GM18502 (cell line): Measurements from ENCODE around the gene CLIC1.

Experiments
- ATAC-seq: cut with Tn5 transposase; IDR thresholded peaks from one replicate; pipeline ENCODE4 v1.9.1; 2021; ENCODE audit warnings: mild to moderate bottlenecking; ENCODE audit not compliant: unreplicated experiment, poor library complexity

CLIC1 gene

DNA sequence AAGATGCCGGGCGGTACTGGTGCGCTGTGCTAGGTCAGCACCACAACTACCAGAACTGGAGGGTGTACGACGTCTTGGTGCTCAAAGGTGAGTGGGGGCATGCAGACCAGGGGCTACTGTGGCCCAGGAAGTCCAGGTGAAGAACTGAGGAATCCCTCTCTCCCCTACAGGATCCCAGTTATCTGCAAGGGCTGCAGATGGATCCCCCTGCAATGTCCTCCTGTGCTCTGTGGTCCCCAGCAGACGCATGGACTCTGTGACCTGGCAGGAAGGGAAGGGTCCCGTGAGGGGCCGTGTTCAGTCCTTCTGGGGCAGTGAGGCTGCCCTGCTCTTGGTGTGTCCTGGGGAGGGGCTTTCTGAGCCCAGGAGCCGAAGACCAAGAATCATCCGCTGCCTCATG is 28.6 kb downstream of the CLIC1 start:
- no peak for ATAC-seq

DNA sequence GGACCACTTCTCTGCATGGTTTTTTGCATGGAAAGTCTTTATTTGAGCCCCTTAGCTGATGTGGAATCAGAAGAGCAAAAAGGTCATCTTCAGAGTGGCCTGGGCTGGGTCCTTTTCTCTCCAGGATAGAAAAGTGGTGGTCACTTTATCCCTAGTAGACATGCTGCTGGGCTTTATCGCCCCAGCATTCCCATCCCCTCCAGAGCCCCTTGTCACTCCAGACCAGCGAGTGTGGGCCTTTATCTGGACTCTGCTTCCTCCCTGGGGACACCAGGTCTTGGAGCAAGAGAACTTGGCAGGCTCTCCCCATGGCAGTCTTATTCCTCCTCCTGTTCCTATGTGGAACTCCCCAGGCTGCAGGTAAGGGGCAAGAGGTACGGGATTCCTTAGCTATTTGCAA is 29.7 kb downstream of the CLIC1 start, which contains the start of gene LY6G6F:
Gene LY6G6F (plus strand): TSS at position 268 of the 400 bp plus-strand sequence. CDS start 41 bp downstream, at position 309.
- no peak for ATAC-seq

DNA sequence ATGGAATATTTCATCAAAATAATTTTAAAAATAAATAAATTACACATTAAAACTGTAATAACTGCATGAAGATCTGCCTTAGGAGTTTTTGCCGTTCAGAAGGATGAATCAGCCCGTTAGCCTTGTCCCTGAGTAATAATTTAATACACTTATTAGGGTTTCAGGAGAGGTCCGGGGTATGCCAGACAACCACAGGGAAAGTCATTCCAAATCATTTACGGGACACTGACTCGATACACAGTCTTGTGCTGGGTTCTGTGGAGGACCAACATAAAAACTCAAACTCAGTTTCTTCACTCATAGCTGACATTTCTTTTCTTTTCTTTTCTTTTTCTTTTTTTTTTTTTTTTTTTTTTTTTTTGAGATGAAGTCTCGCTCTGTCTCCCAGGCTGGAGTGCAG is 30.4 kb downstream of the CLIC1 start:
- no peak for ATAC-seq

DNA sequence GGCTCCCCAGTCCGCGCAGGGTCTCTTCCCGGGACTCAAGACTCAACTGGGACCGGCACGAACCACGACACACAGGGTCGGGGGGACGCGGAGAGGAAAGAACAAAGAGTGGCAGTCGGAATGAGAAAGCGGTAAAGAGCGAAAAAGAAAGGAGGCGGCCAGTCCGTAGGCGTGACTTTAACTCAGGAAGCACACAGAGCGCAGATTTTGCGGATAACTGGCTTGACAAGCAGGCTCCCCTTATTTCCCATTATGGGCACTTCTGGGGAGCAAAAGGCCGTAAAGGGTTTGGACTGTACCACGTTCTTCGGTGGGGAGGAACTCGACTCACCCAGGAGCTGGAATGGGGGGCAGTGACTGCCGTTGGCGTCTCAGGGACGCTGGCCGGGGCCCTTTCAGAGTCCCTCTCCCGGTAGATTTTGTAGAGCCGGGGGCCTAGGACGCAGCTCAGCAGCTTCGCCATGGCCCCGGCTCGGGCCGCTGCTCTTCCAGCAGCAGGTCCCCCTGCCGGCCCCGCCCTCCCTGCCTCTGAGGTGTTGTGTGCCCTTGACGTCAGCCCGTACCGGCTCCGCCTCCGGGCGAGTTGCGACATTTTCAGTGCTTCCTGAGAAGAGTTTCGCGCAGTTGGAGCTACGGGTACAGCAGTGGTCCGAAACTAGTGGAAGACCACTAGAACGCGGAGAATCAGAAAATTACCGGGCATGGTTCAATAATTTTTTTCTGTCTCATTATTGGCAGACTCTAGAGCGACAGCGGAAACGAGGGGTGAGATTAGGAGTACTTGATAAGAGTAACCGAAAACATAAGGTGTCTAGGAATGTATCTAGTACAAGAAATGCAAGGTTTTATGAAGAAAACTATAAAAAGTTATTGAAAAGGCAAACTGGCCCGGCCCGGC is 33.3 kb downstream of the CLIC1 start, which contains the start of gene ABHD16A:
Gene ABHD16A (minus strand): TSS at position 506 of the 898 bp plus-strand sequence. CDS start 43 bp downstream, at position 463.
- ATAC-seq: peak; percentile 90

DNA sequence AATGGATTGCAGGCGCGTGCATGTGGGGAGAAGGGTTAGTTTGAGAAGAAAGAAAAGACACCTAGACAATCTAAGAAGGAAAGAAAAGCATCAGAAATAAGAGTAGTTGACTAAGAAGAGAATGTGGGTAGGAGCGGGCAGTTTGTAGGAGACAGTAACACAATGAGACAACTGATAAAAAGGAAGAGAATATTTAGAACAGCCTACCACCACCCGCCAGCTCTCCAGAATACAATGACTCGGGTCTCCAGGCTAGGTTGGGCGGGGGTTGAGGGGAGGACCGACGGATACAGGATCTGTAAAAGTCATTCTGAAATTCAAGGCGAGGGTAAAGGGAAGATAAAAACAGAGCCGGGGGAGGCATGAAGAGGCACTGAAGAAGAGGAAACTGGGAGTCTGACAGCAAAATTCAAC is 33.9 kb downstream of the CLIC1 start:
- no peak for ATAC-seq

DNA sequence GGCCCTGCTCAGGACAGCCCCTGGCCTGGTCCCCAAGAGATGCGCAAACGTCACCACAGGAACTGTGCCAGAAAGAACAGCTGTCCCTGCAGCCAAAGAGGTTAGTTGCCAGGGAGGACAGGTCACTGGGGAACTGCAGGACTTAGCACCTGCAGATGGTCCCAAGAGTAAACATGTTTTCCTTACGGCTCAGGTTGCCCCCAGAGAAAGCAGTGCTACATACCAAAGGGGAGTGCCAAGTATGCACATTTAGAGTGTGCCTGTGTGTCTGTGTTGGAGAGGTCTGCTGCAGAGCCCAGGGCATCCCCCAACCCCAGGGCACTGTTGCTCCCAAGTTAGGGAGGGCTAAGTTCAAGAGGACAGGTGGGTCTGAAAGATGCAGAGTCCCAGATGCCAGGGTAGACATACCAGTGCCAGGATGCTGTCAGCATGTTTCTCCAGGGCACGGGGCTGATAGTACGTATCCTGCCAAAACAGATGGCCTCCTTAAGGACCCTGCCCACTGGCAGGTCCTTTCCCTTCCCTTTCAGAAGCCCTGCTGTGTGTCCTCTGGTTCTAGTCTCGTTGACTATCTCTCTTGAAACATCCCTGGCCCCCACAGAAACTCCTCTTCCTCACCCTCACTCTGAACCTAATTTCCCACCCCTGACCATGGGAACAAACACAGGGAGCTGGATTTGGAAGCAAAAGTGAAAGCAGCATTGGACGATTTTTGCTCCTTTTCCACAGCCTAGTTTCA is 34.5 kb downstream of the CLIC1 start:
- ATAC-seq: no peak

DNA sequence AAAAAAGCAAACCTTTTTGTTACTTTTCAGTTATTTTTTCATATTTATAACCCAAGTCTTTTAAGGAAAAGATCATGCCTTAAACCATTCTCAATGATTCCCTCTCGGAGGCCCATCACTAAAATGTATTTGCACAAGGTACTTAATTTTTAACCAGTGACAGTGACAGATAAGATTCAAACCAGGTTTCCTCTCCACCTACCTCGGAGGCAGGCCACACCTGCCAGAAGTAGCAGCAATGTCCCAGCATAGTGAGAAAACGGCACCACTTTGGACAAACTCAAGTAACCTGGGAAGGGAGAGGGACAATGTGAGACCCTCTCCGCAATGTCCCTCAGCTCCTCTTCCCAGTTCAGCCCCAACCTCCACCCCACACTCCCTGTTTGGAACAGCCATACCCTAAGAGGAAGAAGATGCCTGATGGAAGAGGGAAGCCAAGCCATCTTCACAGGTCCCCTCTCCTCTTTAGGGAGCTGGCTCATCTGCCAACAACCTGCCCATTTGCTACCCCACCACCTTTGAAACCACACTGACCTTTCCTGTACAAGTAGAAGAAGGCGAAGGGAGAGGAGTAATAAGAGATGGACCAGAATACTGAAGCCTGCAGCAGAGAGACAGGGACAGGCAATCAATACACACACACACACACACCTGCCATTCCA is 35.5 kb downstream of the CLIC1 start:
- no peak for ATAC-seq

DNA sequence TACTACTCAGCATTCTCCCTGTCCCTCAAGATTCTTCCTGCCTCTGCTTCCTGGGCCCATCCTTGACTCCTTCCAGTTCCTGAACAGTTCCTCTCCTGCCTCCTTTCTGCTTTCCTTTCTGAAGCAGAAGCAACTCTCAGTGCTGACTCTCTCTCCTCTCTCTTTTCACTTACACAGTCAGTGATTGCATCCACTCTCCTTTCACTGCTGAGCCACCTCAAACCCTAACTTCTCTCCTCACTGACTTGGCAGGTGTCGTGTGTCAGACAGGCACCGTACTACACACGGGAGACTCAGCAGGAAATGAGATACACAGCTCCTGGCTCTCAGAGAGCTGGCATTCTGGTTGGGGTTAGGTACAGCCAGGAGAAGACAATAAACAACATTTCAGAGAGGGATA is 38.8 kb downstream of the CLIC1 start:
- ATAC-seq: no peak

DNA sequence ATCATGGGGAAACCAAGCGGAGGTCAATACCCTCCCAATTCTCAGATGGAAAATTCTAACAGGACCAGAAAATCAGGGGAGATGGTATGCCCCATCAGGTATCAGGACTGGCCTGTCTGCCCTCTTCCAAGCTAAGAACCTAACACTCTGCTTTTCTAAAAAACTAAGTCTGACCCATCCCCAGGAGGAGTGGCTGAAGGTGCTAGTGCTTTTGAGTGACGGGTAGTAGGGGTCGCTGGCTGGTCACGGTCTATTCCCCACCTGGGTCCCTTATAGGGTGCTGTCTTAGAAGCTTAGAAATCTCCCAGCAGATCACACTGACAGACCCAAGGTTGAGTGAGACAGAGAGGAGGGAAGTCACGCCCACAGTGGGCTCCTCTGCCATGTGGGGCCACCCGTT is 42.8 kb downstream of the CLIC1 start:
- ATAC-seq: no peak

DNA sequence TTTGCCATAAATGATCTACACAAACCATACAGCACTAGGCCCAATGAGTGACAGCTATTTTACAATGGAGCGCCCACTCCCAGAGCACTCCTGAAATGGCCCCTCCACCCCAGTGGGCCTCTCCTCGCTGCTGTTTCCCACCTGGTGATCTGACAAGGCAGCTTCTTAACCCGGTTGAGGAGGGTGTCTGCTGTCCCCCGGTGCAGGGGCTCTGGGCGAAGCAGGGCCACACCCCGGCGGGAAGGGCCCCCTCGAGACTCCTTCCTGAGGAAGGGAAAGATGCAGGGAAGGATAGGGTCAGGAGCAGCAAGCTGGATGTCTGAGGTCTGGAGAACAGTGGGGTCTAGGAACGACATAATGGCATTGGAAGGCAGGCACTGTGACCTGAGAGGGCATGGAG is 43.4 kb downstream of the CLIC1 start:
- ATAC-seq: no peak

DNA sequence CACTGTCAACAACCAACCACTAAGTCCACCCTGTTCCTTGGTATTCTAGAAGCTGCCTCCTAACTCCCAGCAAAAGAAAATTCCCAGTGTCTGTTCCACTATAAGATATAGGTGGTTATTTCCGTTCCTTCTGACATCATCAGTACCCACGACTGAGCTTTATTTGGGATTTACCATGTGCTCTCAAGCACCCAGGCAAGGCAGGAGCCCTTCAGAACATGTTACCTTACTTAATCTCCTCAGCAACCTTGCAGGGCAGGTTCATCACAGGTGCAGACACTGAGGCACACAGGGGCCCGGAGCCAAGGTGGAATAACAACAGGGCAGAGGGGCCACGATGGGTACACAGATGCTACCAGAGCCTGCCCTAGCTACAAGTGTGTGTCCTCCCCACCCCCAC is 44.0 kb downstream of the CLIC1 start:
- ATAC-seq: no peak

DNA sequence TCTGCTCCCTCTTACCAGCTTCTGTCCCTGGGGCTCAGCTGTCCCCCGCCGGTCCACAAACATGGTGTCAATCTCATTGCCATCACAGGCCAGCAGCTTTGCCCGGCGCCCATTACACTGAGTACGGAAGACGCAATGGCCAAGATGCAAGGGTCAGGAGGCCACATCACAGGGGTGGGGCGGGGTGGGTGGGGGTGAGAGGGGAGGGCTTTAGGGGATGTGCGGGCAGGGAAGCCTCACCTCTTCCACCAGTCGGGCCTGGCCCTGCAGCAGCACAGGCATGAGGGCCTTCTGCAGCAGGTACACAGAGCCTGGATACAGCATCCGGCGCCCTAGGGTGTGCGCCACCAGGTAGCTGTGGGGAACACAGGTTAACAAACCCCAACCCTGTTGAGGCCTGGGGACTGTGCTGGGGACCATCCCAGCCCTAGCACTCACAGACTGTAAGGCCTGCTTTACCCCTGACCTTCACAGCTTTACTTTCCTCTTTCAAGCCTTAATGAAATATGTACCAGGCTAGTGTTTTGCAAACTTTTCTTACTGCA is 44.7 kb downstream of the CLIC1 start:
- no peak for ATAC-seq

DNA sequence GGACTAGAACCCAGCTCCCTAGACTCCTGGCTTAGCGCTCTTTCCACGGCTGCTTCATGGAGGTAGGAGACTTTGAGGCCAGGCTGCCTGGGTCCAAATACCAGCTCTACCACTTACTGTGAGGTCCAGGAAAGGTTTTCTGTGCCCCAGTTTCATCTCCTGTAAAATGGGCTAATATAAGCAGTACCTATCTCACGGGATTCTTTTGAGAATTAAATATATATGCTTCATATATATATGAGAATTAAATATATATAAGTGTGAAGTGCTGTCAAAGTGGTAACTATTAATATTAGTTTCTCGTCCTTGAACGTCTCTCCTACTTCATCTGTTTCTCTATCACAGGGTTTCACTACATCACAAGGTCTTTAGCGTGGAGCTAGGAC is 45.3 kb downstream of the CLIC1 start:
- no peak for ATAC-seq

DNA sequence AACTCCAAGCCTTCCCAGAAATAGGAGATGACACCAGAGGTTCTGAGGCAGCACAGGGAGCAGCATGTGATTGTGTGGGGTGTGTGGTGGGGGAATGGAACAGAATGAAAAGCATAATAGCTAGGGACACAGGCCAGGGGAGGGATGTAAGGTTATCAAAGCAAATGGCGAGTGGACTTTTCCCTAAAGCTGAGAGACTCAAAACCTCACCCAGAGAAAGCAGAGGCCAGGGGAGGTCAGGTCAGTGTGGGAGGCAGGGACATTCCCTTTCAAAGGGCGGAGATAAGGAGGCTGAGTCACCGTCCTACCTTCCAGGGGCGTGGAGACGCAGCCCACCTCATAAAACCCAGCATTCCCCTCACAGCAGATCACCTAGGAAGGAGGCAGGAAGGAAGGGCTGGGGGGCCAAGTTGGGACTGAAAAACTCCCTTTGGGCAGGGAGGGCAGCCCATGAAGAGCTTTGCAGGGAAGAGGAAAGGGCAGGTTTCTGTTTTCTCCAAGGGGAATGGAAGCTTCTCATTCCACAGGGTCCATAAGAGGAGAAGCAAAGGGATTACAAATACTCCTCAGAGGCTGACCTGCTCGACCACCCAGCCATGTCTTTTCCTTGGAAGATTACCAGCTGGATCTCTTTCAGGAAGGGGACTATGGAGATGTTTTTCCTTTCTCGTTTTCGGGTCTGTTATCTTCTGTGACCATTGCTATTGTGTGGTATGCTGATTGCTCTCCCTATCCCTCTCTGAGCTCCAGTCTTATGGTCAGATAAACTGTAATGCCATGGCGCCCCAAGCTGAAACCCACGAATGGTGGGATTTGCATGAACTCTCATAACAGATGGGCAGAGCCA is 45.9 kb downstream of the CLIC1 start:
- ATAC-seq: no peak

DNA sequence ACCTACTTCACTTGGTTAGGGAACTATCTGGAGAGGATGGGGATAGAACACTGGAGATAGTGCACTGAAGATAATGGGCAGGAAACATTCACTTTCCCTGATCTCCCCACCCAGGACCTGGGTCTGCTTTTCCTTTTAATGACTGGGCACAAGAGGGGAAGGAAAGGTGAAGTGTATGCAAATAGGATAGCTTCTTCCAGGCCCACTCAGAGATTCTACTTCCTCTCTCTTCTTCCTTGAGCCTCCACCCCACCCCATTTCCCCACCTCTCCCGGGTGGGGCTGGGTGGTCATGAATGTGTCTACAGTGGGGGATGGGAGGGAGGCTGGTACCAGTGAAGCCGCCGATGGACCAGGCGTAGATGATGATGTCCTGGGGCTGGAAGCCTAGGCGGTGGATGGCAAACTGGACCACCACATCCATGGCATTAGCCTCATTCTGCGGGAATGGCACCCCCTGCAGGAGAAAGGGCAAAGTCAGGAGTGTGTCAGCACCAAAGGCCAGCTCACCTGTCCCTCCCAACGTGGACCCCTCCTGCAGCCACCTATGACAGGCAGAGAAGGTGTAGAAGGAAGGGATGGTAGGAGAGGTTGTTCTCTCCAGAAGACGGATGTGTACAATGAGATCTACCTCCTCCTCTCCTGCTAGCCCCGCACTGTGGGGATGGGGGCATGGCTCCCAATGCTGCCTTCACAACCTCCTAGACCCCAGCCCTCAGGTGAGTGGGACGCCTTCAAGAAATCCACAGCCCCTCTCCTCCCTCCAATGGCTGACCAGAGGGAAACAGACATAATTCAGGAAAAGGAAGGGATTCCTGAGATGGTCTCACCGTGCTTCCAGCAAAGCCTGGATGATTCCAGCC is 46.9 kb downstream of the CLIC1 start:
- ATAC-seq: no peak

DNA sequence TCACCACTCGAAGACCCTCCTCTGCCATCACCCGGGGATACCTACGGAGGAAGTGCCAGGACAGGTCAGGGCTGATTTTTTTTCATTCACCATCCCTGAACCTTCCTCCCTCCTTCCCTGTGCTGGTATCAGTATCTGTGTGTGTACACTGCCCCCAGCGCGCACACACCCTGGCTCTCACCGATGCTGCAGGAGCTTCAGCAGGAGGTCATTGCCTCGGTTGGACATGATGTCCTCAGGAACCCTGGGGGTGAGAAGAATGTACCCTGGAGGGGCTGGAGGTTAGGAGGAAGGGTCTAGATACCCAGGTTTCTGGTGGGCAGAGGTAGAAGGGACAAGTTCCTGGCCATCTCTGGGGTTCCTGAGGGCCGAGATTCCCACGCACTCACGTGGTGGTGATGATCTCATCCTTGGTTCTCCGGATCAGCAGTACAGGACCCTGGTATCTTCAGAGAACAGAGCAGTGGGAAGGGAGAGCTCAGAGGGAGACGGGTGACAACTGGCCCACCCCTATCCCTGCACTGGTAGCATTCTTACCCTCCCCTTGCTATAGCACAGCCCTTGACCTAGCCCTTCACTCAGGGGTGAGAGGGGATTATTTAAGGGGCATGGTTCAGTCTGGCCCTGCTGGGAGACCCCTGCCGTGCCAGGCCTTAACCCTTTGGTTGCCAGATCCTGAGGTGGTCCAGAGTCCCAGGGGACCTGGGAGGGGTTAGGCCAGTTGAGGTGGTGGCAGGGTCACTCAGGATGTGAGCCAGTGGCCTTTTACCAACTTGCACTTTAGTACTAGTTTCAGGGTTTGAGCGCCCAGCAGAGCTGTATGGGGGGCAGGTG is 48.3 kb downstream of the CLIC1 start:
- no peak for ATAC-seq

DNA sequence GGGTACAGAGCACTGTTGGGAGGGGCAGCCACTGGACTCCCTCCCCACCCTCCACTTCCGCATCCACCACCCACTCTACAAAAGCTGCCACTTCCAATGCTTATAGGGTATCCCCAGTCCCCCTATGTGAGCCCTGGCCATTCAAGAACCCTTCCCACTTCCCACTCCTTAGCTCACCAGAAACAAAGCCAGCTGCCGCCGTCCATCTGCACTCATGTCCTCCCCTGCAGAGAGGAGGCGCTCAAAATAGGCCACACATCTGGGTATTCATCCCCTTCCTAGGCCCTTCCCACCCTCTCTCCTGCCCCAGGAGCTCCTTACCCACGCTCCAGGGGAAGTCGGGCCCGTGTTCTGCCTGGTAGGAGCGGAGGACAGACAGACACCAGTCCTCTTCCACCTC is 49.0 kb downstream of the CLIC1 start:
- ATAC-seq: no peak

DNA sequence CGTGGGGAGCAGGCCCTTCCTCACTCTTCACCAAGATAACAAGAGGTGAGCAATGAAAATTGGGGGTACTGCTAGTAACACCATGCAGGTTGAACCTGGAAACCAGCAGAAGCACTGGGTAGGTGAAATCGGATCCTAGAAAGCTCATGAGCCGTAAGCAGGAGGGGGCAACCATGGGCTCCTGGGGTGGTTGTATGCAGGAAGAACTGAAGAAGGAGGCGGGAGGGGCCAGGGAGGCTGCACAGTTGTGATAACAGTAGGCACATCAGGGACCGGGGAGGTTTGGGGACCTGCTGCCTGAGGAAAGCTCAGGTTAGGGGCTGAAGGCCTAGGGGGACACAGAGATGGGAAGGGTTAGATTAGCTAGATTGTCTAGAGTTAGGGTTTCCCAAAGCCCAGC is 49.8 kb downstream of the CLIC1 start:
- no peak for ATAC-seq
